HCT116 (cell line): ENCODE data around the gene ESR1. TPM values are rescaled to one million over a fixed set of nuclear protein-coding genes. Genes with fewer than 3 reads are reported as not detected.

Experiments
- ATAC-seq: fragments of 200-7000 bp; cut with Tn5 transposase; 2 replicates; pipeline ENCODE4 v1.9.1; 2020; ENCODE audit warnings: mild to moderate bottlenecking, moderate library complexity
- BruUV-seq: library from RNA; stranded (reverse); fragments of 400-500 nt; replicated peaks from 2 replicates; lab custom pipeline; 2021; lab: Mats Ljungman, UMichigan
- CTCF ChIA-PET: fragments of 300-600 bp; sonication (Branson Sonifier 250); formaldehyde crosslinking; loops from one replicate; lab custom pipeline; 2021; ENCODE audit warnings: antibody characterized with exemption; lab: Charles Lee
- POLR2A ChIA-PET: fragments of 300-600, 350-600 bp; sonication (Branson Sonifier 250); formaldehyde crosslinking; loops from one replicate; lab custom pipeline; 2021; ENCODE audit warnings: antibody characterized with exemption; lab: Charles Lee
- RAD21 ChIA-PET, 2 experiments: fragments of 300-600 bp; sonication (Branson Sonifier 250); formaldehyde crosslinking; loops; one replicate each; lab custom pipeline; 2023; ENCODE audit warnings: low total read pairs in 2 of 2; ENCODE audit not compliant: uncharacterized antibody in 2 of 2, unreplicated experiment in 2 of 2, low non-redundant PET in 1 of 2; lab: Charles Lee
- DNase-seq: peaks from one replicate; pipeline ENCODE4 v3.0.0-alpha.2; 2010; ENCODE audit warnings: low read depth, low spot score
- H2AFZ ChIP-seq: fragments of 200-600 bp; shearing (Covaris generic), sonication (generic); 2 replicates; pipeline ENCODE4 v1.6.1; 2017; ENCODE audit warnings: low read depth, mixed run types, mixed read lengths, antibody characterized with exemption, low read length; ENCODE audit not compliant: poor library complexity, severe bottlenecking
- H3K27ac ChIP-seq: 2 replicates; pipeline ENCODE4 v1.5.1; 2012; ENCODE audit warnings: low read depth, low read length
- H3K27me3 ChIP-seq: fragments of 200-600 bp; sonication (generic); 2 replicates; pipeline ENCODE4 v1.6.1; 2016; ENCODE audit warnings: mixed run types, low read length, mixed read lengths; ENCODE audit not compliant: insufficient read depth
- H3K36me3 ChIP-seq, 2 experiments: fragments of 200-500 bp in 1 of 2; fragments of 200-600 bp in 1 of 2; sonication (Bioruptor generic) in 1 of 2; sonication (generic) in 1 of 2; 2 replicates each; pipeline versions ENCODE4 v1.5.1 to v1.6.1; 2014 to 2016; ENCODE audit warnings: low read length in 2 of 2, inconsistent platforms in 1 of 2, mixed read lengths in 1 of 2, mixed run types in 1 of 2; ENCODE audit not compliant: insufficient read depth in 2 of 2, control insufficient read depth in 1 of 2
- H3K4me1 ChIP-seq, 2 experiments: fragments of 200-600 bp in 1 of 2; sonication (generic) in 1 of 2; 2 replicates each; pipeline versions ENCODE4 v1.5.1 to v1.6.1; 2012 to 2017; ENCODE audit warnings: low read length in 2 of 2, inconsistent platforms in 1 of 2, mild to moderate bottlenecking in 1 of 2, mixed read lengths in 1 of 2, mixed run types in 1 of 2, moderate library complexity in 1 of 2; ENCODE audit not compliant: insufficient read depth in 2 of 2, control insufficient read depth in 1 of 2
- H3K4me2 ChIP-seq: fragments of 200-600 bp; sonication (generic); 2 replicates; pipeline ENCODE4 v1.6.1; 2017; ENCODE audit warnings: mixed run types, low read length, mixed read lengths
- H3K4me3 ChIP-seq, 2 experiments: fragments of 200-600 bp in 1 of 2; sonication (generic) in 1 of 2; replicated peaks in 1 of 2; 2 replicates each; pipeline ENCODE4 v1.5.1; 2011 to 2016; ENCODE audit warnings: low read length in 2 of 2, control low read depth in 1 of 2, low read depth in 1 of 2, mild to moderate bottlenecking in 1 of 2, mixed read lengths in 1 of 2, mixed run types in 1 of 2
- H3K79me2 ChIP-seq: fragments of 200-600 bp; sonication (generic); 2 replicates; pipeline ENCODE4 v1.6.1; 2017; ENCODE audit warnings: mild to moderate bottlenecking, mixed run types, low read length, moderate library complexity, mixed read lengths; ENCODE audit not compliant: insufficient read depth
- H3K9ac ChIP-seq: fragments of 200-600 bp; sonication (generic); 2 replicates; pipeline ENCODE4 v1.6.1; 2016; ENCODE audit warnings: low read length, mixed read lengths
- H3K9me2 ChIP-seq: fragments of 200-600 bp; sonication (generic), shearing (Covaris generic); 2 replicates; pipeline ENCODE4 v1.6.1; 2017; ENCODE audit warnings: mixed run types, mild to moderate bottlenecking, moderate library complexity; ENCODE audit not compliant: insufficient read depth
- H3K9me3 ChIP-seq, 2 experiments: fragments of 200-500 bp in 1 of 2; fragments of 200-600 bp in 1 of 2; sonication (Bioruptor generic) in 1 of 2; sonication (generic) in 1 of 2; 2 replicates each; pipeline ENCODE4 v1.6.1; 2014 to 2017; ENCODE audit warnings: low read length in 2 of 2, mixed read lengths in 2 of 2, inconsistent platforms in 1 of 2, low read depth in 1 of 2, mild to moderate bottlenecking in 1 of 2, mixed run types in 1 of 2, moderate library complexity in 1 of 2; ENCODE audit not compliant: control insufficient read depth in 1 of 2, insufficient read depth in 1 of 2
- H4K20me1 ChIP-seq: fragments of 200-600 bp; sonication (generic), shearing (Covaris generic); 2 replicates; pipeline ENCODE4 v1.6.1; 2017; ENCODE audit warnings: mixed run types, mild to moderate bottlenecking, moderate library complexity; ENCODE audit not compliant: insufficient read depth
- EGR1 ChIP-seq: IDR thresholded peaks from 2 replicates; pipeline ENCODE4 v1.6.1; 2012; ENCODE audit warnings: low read depth
- ELF1 ChIP-seq: IDR thresholded peaks from 2 replicates; pipeline ENCODE4 v1.6.1; 2012; ENCODE audit warnings: low read depth, borderline replicate concordance
- FOSL1 ChIP-seq: IDR thresholded peaks from 2 replicates; pipeline ENCODE4 v1.6.1; 2012; ENCODE audit warnings: low read depth
- POLR2A ChIP-seq: IDR thresholded peaks from 2 replicates; pipeline ENCODE4 v1.7.0; 2011; ENCODE audit warnings: borderline replicate concordance; ENCODE audit not compliant: insufficient read depth, insufficient read length; ENCODE audit errors: extremely low read depth
- POLR2AphosphoS5 ChIP-seq: IDR thresholded peaks from 2 replicates; pipeline ENCODE4 v1.6.1; 2011; ENCODE audit warnings: mild to moderate bottlenecking, low read depth, low read length, moderate library complexity
- RAD21 ChIP-seq: IDR thresholded peaks from 2 replicates; pipeline ENCODE4 v1.6.1; 2012; ENCODE audit warnings: low read depth, mild to moderate bottlenecking
- SIN3A ChIP-seq: IDR thresholded peaks from 2 replicates; pipeline ENCODE4 v1.6.1; 2012; ENCODE audit warnings: low read depth
- TCF7L2 ChIP-seq: IDR thresholded peaks from 2 replicates; pipeline ENCODE4 v1.7.0; 2011; ENCODE audit warnings: borderline replicate concordance, inconsistent platforms; ENCODE audit not compliant: insufficient read depth, insufficient read length; ENCODE audit errors: extremely low read depth
- YY1 ChIP-seq: IDR thresholded peaks from 2 replicates; pipeline ENCODE4 v1.6.1; 2011; ENCODE audit warnings: low read length, low read depth, moderate library complexity, mild to moderate bottlenecking; ENCODE audit not compliant: insufficient replicate concordance; ENCODE audit errors: extremely low read depth
- intact Hi-C: fragments of 100-400 bp; cut with micrococcal nuclease; formaldehyde crosslinking; loops from 2 replicates; pipeline ENCODE4 v1.10.0; 2022
- total RNA-seq: library from RNA; stranded (reverse); gene quantifications from one replicate; pipeline ENCODE4 v1.2.1, GENCODE V29; 2021; ENCODE audit not compliant: unreplicated experiment
- TF ChIP-seq, protein P1 (sequence below), 3 experiments: fragments of 200-600 bp in 1 of 3; sonication (generic) in 1 of 3; IDR thresholded peaks in 2 of 3; conservative IDR thresholded peaks in 1 of 3; 2 replicates each; pipeline ENCODE4 v1.5.1; 2012 to 2017; ENCODE audit warnings: low read depth in 2 of 3, low read length in 2 of 3, antibody characterized with exemption in 1 of 3, borderline replicate concordance in 1 of 3, control low read depth in 1 of 3, mild to moderate bottlenecking in 1 of 3, mixed read lengths in 1 of 3, mixed run types in 1 of 3, moderate library complexity in 1 of 3; ENCODE audit not compliant: insufficient read depth in 1 of 3
- TF ChIP-seq, protein P2 (sequence below): IDR thresholded peaks from 2 replicates; pipeline ENCODE4 v1.6.1; 2012
- TF ChIP-seq, protein P3 (sequence below): IDR thresholded peaks from 2 replicates; pipeline ENCODE4 v1.6.1; 2012

ESR1 gene
- total RNA-seq, 1 experiment from 2014 or later = 0.17 TPM

DNA sequence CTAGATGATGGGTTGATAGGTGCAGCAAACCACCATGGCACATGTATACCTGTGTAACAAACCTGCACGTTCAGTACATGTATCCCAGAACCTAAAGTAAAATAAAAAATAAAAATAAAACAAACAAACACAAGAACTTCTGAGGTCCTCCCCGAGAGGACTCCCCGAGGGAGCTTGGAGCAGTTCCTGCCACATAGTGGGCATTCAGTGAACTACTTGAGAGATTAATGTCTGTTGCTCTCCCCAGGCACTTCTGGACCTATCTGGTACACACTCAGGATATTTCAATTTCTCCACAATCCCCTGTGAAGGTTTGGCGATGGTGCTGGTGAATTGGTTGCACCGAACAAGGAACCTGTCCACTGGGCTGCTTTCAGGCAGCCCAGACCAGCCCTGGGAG lies 311.2 kb downstream of the ESR1 start:
- ChIA-PET POLR2A (no interaction called here), CTCF (interaction anchor here (1.3 kb wide), 1 partner anchor 353 kb away, joined by 9 read pairs; no protein-coding TSS in a partner anchor), RAD21 (no interaction called here)
- H3K79me2 ChIP-seq = no peaks in the 10 kb centered on the region
- intact Hi-C loops = loop anchor here (2.0 kb wide), 1 partner anchor 450 kb away; no protein-coding TSS in a partner anchor
- no peak overlapping the region for H3K4me2 ChIP-seq
- H3K27me3 ChIP-seq = no peaks in the 10 kb centered on the region
- no peaks in the 10 kb centered on the region for H3K4me1 ChIP-seq
- H4K20me1 ChIP-seq = no peaks in the 10 kb centered on the region
- peak; percentile 73 for ATAC-seq
- H3K9ac ChIP-seq = no peak overlapping the region
- no TSS peak for BruUV-seq
- H3K9me3 ChIP-seq = no peaks in the 10 kb centered on the region
- H3K36me3 ChIP-seq = no peaks in the 10 kb centered on the region
- no peak overlapping the region for H2AFZ ChIP-seq
- H3K4me3 ChIP-seq = no peak overlapping the region
- DNase-seq = no peak
- no peak for TF ChIP-seq TCF7L2
- TF ChIP-seq RAD21 = peak; percentile 54
- no peak for TF ChIP-seq POLR2A
- no peak for TF ChIP-seq POLR2AphosphoS5
- no peak for TF ChIP-seq ELF1
- TF ChIP-seq, protein P1, sequence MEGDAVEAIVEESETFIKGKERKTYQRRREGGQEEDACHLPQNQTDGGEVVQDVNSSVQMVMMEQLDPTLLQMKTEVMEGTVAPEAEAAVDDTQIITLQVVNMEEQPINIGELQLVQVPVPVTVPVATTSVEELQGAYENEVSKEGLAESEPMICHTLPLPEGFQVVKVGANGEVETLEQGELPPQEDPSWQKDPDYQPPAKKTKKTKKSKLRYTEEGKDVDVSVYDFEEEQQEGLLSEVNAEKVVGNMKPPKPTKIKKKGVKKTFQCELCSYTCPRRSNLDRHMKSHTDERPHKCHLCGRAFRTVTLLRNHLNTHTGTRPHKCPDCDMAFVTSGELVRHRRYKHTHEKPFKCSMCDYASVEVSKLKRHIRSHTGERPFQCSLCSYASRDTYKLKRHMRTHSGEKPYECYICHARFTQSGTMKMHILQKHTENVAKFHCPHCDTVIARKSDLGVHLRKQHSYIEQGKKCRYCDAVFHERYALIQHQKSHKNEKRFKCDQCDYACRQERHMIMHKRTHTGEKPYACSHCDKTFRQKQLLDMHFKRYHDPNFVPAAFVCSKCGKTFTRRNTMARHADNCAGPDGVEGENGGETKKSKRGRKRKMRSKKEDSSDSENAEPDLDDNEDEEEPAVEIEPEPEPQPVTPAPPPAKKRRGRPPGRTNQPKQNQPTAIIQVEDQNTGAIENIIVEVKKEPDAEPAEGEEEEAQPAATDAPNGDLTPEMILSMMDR (IDR thresholded peaks at IDR 0.05 in 2 of 3, conservative IDR thresholded peaks at IDR 0.05 in 1 of 3; ENCODE audit: borderline replicate concordance in 1 of 3, insufficient read depth in 1 of 3, low read depth in 2 of 3, low read length in 2 of 3) = peak; percentile 21 to 27 (median 26); a peak in 3 of 6 replicates
- no peak for TF ChIP-seq FOSL1
- TF ChIP-seq SIN3A = no peak
- TF ChIP-seq, protein P2, sequence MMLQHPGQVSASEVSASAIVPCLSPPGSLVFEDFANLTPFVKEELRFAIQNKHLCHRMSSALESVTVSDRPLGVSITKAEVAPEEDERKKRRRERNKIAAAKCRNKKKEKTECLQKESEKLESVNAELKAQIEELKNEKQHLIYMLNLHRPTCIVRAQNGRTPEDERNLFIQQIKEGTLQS = no peak
- no peak for TF ChIP-seq YY1
- TF ChIP-seq, protein P3, sequence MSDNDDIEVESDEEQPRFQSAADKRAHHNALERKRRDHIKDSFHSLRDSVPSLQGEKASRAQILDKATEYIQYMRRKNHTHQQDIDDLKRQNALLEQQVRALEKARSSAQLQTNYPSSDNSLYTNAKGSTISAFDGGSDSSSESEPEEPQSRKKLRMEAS = no peak
- no peak for TF ChIP-seq EGR1
- no peak overlapping the region for H3K27ac ChIP-seq
- H3K9me2 ChIP-seq = no peaks in the 10 kb centered on the region
